Endometrial microvascular endothelial cells (primary cell): Measurements from ENCODE around the gene PSMD13. TPM values are rescaled to one million over a fixed set of nuclear protein-coding genes. Genes with fewer than 3 reads are reported as not detected.
"Not testable (repeated sequence)": the region's sequence is repeated elsewhere in the genome, so short reads cannot be mapped to it uniquely, and the experiment has no call there.

Experiments used
- in situ Hi-C: cut with HindIII; loops from 2 replicates; pipeline ENCODE4 v1.10.0; 2017; ENCODE audit warnings: low sequenced_read_pairs, low pct_unique_long_range_greater_than_20kb; ENCODE audit errors: inconsistent ontology term
- total RNA-seq: library from RNA; depleted of rRNA; stranded (reverse); fragments of >200 nt; gene quantifications from one replicate; pipeline ENCODE4 v1.2.3, GENCODE V29; 2015; ENCODE audit errors: inconsistent ontology term

The PSMD13 gene
- total RNA-seq = 204 TPM

GRCh38 chr11:236774-237767, at the start of gene PSMD13:
TSS of gene PSMD13 (plus strand) at chr11:236976. CDS start at chr11:237050, 74 bp downstream.
- in situ Hi-C loops = no loop called here

GRCh38 chr11:189200-189783, 47.5 kb upstream of the PSMD13 start:
- in situ Hi-C loops = not testable (repeated sequence)

GRCh38 chr11:189843-190311, 46.9 kb upstream of the PSMD13 start:
- in situ Hi-C loops = not testable (repeated sequence)

- in situ Hi-C loops = not testable (repeated sequence)
Measured at GRCh38 chr11:190546-190945, 46.2 kb upstream of the PSMD13 start.

- in situ Hi-C loops = not testable (repeated sequence)
Measured at GRCh38 chr11:191490-192478, 45.0 kb upstream of the PSMD13 start.

GRCh38 chr11:192674-193128, 44.1 kb upstream of the PSMD13 start, which contains the start of gene SCGB1C1:
TSS of gene SCGB1C1 (plus strand) at chr11:193078. CDS start at chr11:193100, 22 bp downstream.
- in situ Hi-C loops = not testable (repeated sequence)

GRCh38 chr11:193481-193880, 43.3 kb upstream of the PSMD13 start:
- in situ Hi-C loops = not testable (repeated sequence)

GRCh38 chr11:196786-197731, 39.7 kb upstream of the PSMD13 start:
- in situ Hi-C loops = no loop called here

- in situ Hi-C loops = no loop called here
Measured at GRCh38 chr11:197741-198235, 39.0 kb upstream of the PSMD13 start.

GRCh38 chr11:198236-198806, 38.5 kb upstream of the PSMD13 start:
- in situ Hi-C loops = no loop called here

GRCh38 chr11:199004-199581, 37.7 kb upstream of the PSMD13 start:
- in situ Hi-C loops = no loop called here

GRCh38 chr11:199782-200181, 37.0 kb upstream of the PSMD13 start:
- in situ Hi-C loops = no loop called here

- in situ Hi-C loops = no loop called here
Measured at GRCh38 chr11:200224-201003, 36.4 kb upstream of the PSMD13 start.

- in situ Hi-C loops = no loop called here
Measured at GRCh38 chr11:201966-202365, 34.8 kb upstream of the PSMD13 start.

GRCh38 chr11:202490-202889, 34.3 kb upstream of the PSMD13 start:
- in situ Hi-C loops = no loop called here
